Natural killer cell (primary cell): ENCODE data around the gene PAOX. TPM values are rescaled to one million over a fixed set of nuclear protein-coding genes. Genes with fewer than 3 reads are reported as not detected.
"Not testable (repeated sequence)": the region's sequence is repeated elsewhere in the genome, so short reads cannot be mapped to it uniquely, and the experiment has no call there.

Source experiments
- ATAC-seq, 3 donors: fragments of 150-1000 bp in 2 of 3; fragments of 200-7000 bp in 1 of 3; cut with Tn5 transposase; 1 replicate in 1 of 3; 2 replicates in 2 of 3; pipeline ENCODE4 v1.10.0; 2021; ENCODE audit warnings: mild to moderate bottlenecking in 2 of 3, moderate library complexity in 2 of 3
- DNase-seq, 2 donors: peaks; one replicate each; pipeline versions ENCODE4 v3.0.0 to v3.0.0-alpha.2; 2013 to 2021; ENCODE audit warnings: mixed read lengths in 1 of 2
- H3K27ac ChIP-seq: one replicate; pipeline ENCODE4 v1.5.1; 2013; ENCODE audit warnings: mild to moderate bottlenecking, low read length
- H3K27me3 ChIP-seq: one replicate; pipeline ENCODE4 v1.6.1; 2013; ENCODE audit warnings: low read length; ENCODE audit not compliant: control insufficient read depth, insufficient read depth
- H3K36me3 ChIP-seq: one replicate; pipeline ENCODE4 v1.6.1; 2013; ENCODE audit warnings: low read length; ENCODE audit not compliant: control insufficient read depth, insufficient read depth
- H3K4me1 ChIP-seq: one replicate; pipeline ENCODE4 v1.6.1; 2013; ENCODE audit warnings: low read length; ENCODE audit not compliant: control insufficient read depth, insufficient read depth
- H3K4me3 ChIP-seq: one replicate; pipeline ENCODE4 v1.5.1; 2013; ENCODE audit warnings: low read length
- H3K9me3 ChIP-seq: one replicate; pipeline ENCODE4 v1.6.1; 2013; ENCODE audit warnings: low read length; ENCODE audit not compliant: control insufficient read depth, insufficient read depth
- H3K27ac Mint-ChIP-seq, 2 donors: one replicate each; pipeline ENCODE4 v1.8.0; 2022; ENCODE audit warnings: mild to moderate bottlenecking in 2 of 2, mixed read lengths in 2 of 2, moderate library complexity in 1 of 2
- H3K27me3 Mint-ChIP-seq, 2 donors: one replicate each; pipeline ENCODE4 v1.8.0; 2022; ENCODE audit warnings: low read depth in 2 of 2, mixed read lengths in 2 of 2
- H3K36me3 Mint-ChIP-seq: one replicate; pipeline ENCODE4 v1.8.0; 2022; ENCODE audit warnings: mixed read lengths
- H3K4me1 Mint-ChIP-seq, 2 donors: one replicate each; pipeline ENCODE4 v1.8.0; 2022; ENCODE audit warnings: mixed read lengths in 2 of 2
- H3K4me3 Mint-ChIP-seq: one replicate; pipeline ENCODE4 v1.8.0; 2022; ENCODE audit warnings: mild to moderate bottlenecking, moderate library complexity, mixed read lengths
- H3K9me3 Mint-ChIP-seq, 2 donors: one replicate each; pipeline ENCODE4 v1.8.0; 2022; ENCODE audit warnings: mixed read lengths in 2 of 2
- CTCF ChIP-seq: fragments of 200-600 bp; IDR thresholded peaks from one replicate; pipeline ENCODE4 v1.8.0; 2022; ENCODE audit warnings: antibody characterized with exemption
- whole genome bisulfite sequencing: methylation state at CpG from one replicate; pipeline ENCODE4 v1.1.7; 2013; ENCODE audit warnings: missing lambda C conversion rate; ENCODE audit not compliant: insufficient coverage; 5-methylcytosine and 5-hydroxymethylcytosine counted together
- intact Hi-C: fragments of 100-400 bp; cut with micrococcal nuclease; formaldehyde crosslinking; loops from one replicate; pipeline ENCODE4 v1.14.2; 2022
- total RNA-seq, 4 donors: library from RNA; stranded (reverse); fragments of 120-200 nt in 1 of 4; gene quantifications; one replicate each; pipeline versions ENCODE4 v1.2.3 to v1.2.4, GENCODE V29; 2013 to 2022

The PAOX gene
- total RNA-seq, 3 donors from 2014 or later (not counting 1 experiment from before 2014, with no cell fraction given), result 4.2 to 5.8 (median 5.5) TPM

DNA sequence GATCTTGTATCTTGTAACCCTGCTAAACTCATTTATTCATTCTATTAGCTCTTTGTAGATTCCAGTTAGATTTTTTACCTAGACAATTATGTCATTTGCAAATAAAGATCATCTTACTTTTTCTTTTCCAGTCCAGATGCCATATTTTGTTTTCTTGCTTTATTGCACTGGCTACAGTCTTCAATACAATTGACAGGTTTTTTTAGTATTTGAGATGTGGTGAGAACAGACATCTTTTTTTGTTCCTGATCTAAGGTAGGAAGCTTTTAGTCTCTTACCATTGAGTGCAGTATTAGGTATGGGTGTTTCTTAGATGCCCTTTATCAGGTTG is 33.3 kb downstream of the PAOX start:
- H3K27me3 Mint-ChIP-seq, result no peaks in the 10 kb centered on the region
- no peak overlapping the region for H3K4me3 ChIP-seq
- peaks cover 51% of the 10 kb centered on the region for H3K36me3 Mint-ChIP-seq
- no peak overlapping the region for H3K27ac ChIP-seq
- no peak for TF ChIP-seq CTCF
- H3K9me3 Mint-ChIP-seq, result peaks cover 5 to 16% of the 10 kb centered on the region in 2 donors
- no peak overlapping the region for H3K27ac Mint-ChIP-seq
- H3K36me3 ChIP-seq, result peaks cover 36% of the 10 kb centered on the region
- intact Hi-C loops, result no loop called here
- peaks cover 11 to 18% of the 10 kb centered on the region in 2 donors for H3K4me1 Mint-ChIP-seq
- no peak for ATAC-seq
- DNase-seq, result no peak
- no peak overlapping the region for H3K4me3 Mint-ChIP-seq
- H3K27me3 ChIP-seq, result no peaks in the 10 kb centered on the region
- H3K9me3 ChIP-seq, result peaks cover 8% of the 10 kb centered on the region
- H3K4me1 ChIP-seq, result no peaks in the 10 kb centered on the region

DNA sequence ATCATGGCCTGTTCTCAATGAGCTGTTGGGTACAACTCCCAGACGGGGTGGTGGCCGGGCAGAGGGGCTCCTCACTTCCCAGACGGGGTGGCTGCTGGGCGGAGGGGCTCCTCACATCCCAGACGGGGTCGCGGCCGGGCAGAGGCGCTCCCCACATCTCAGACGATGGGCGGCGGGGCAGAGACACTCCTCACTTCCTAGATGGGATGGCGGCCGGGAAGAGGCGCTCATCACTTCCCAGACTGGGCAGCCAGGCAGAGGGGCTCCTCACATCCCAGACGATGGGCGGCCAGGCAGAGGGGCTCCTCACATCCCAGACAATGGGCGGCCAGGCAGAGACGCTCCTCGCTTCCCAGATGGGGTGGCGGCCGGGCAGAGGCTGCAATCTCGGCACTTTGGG is 35.3 kb downstream of the PAOX start:
- H3K4me1 Mint-ChIP-seq, intact Hi-C loops, H3K27me3 Mint-ChIP-seq, H3K27ac Mint-ChIP-seq, H3K9me3 ChIP-seq, H3K27ac ChIP-seq, H3K4me1 ChIP-seq, ATAC-seq, H3K4me3 ChIP-seq, DNase-seq, H3K27me3 ChIP-seq, H3K4me3 Mint-ChIP-seq: not testable (repeated sequence)
- Mint-ChIP-seq H3K9me3 (peaks cover 5 to 16% of the 10 kb centered on the region in 2 donors), H3K36me3 (peaks cover 39% of the 10 kb centered on the region)
- over 99% methylated on average over 20 of the region's 23 CpGs for WGBS
- peaks cover 31% of the 10 kb centered on the region for H3K36me3 ChIP-seq

- H3K27ac Mint-ChIP-seq, result no peak overlapping the region
- DNase-seq (no peak), ATAC-seq (no peak)
- Histone ChIP-seq H3K4me3 (no peak overlapping the region), H3K36me3 (peaks cover 25% of the 10 kb centered on the region), H3K9me3 (peaks cover 8% of the 10 kb centered on the region), H3K27me3 (no peaks in the 10 kb centered on the region), H3K4me1 (no peaks in the 10 kb centered on the region), H3K27ac (no peak overlapping the region)
- no peaks in the 10 kb centered on the region for H3K27me3 Mint-ChIP-seq
- 94% methylated on average over 25 of the region's 25 CpGs for WGBS
- H3K4me3 Mint-ChIP-seq, result no peak overlapping the region
- TF ChIP-seq CTCF, result no peak
- H3K36me3 Mint-ChIP-seq, result peaks cover 28% of the 10 kb centered on the region
- H3K9me3 Mint-ChIP-seq, result peaks cover 5 to 16% of the 10 kb centered on the region in 2 donors
- intact Hi-C loops, result no loop called here
- peaks cover 0 to 4% of the 10 kb centered on the region in 2 donors for H3K4me1 Mint-ChIP-seq
Measured at GRCh38 chr10:133415752-133416151, 36.7 kb downstream of the PAOX start.

- Histone ChIP-seq H3K27me3 (no peaks in the 10 kb centered on the region), H3K27ac (no peak overlapping the region), H3K4me1 (peaks cover under 1% of the 10 kb centered on the region), H3K36me3 (peaks cover 5% of the 10 kb centered on the region), H3K4me3 (no peak overlapping the region), H3K9me3 (no peaks in the 10 kb centered on the region)
- DNase-seq (no peak), ATAC-seq (no peak)
- H3K4me1 Mint-ChIP-seq, result peaks cover 0 to 13% of the 10 kb centered on the region in 2 donors
- H3K9me3 Mint-ChIP-seq, result peaks cover 0 to 1% of the 10 kb centered on the region in 2 donors
- H3K4me3 Mint-ChIP-seq, result no peak overlapping the region
- H3K36me3 Mint-ChIP-seq, result peaks cover 4% of the 10 kb centered on the region
- intact Hi-C loops, result no loop called here
- no peak for TF ChIP-seq CTCF
- WGBS, result 97% methylated on average over 14 of the region's 14 CpGs
- H3K27me3 Mint-ChIP-seq, result no peaks in the 10 kb centered on the region
- H3K27ac Mint-ChIP-seq, result no peak overlapping the region
Measured at GRCh38 chr10:133418289-133418993, 39.4 kb downstream of the PAOX start.
